AG04450 (cell line): ENCODE measurements around the gene CST6. TPM values are rescaled to one million over a fixed set of nuclear protein-coding genes. Genes with fewer than 3 reads are reported as not detected.

Experiments
- CTCF ChIA-PET: fragments of 300-600, 350-600 bp; formaldehyde crosslinking; extraction: SDS; loops from one replicate; lab custom pipeline; 2022; ENCODE audit warnings: antibody characterized with exemption, inconsistent platforms; lab: Charles Lee
- POLR2A ChIA-PET: fragments of 350-600 bp; formaldehyde crosslinking; extraction: SDS; loops from one replicate; lab custom pipeline; 2021; ENCODE audit warnings: antibody characterized with exemption, inconsistent platforms; lab: Yijun Ruan, JAX
- DNase-seq: peaks from one replicate; pipeline ENCODE4 v3.0.0-alpha.2; 2011; ENCODE audit warnings: low read depth, low spot score
- H3K27ac ChIP-seq: one replicate; pipeline ENCODE4 v1.5.1; 2012; ENCODE audit warnings: low read depth, low read length, control low read depth
- H3K27me3 ChIP-seq: one replicate; pipeline ENCODE4 v1.6.0; 2012; ENCODE audit warnings: low read length; ENCODE audit not compliant: control insufficient read depth, insufficient read depth
- H3K4me3 ChIP-seq: 2 replicates; pipeline ENCODE4 v1.5.1; 2011; ENCODE audit warnings: mild to moderate bottlenecking, low read depth, low read length, control low read depth
- H3K9me3 ChIP-seq: 2 replicates; pipeline ENCODE4 v1.5.1; 2012; ENCODE audit warnings: low read length; ENCODE audit not compliant: control insufficient read depth, insufficient read depth
- polyA plus RNA-seq: library from polyadenylated mRNA; depleted of rRNA; stranded (reverse); fragments of >200 nt; gene quantifications from 2 replicates; pipeline ENCODE4 v1.2.3, GENCODE V29; 2011
- TF ChIP-seq, protein P1 (sequence below): IDR thresholded peaks from 2 replicates; pipeline ENCODE4 v1.5.1; 2011; ENCODE audit warnings: low read depth, low read length, control low read depth, inconsistent platforms

CST6 gene
- polyA plus RNA-seq, 1 experiment, result 0.69 TPM

GRCh38 chr11:66042996-66043906 is 31.4 kb downstream of the CST6 start:
- Histone ChIP-seq H3K4me3 (no peak overlapping the region), H3K27me3 (peaks cover 15% of the 10 kb centered on the region), H3K9me3 (peaks cover 12% of the 10 kb centered on the region), H3K27ac (no peak overlapping the region)
- TF ChIP-seq, protein P1, sequence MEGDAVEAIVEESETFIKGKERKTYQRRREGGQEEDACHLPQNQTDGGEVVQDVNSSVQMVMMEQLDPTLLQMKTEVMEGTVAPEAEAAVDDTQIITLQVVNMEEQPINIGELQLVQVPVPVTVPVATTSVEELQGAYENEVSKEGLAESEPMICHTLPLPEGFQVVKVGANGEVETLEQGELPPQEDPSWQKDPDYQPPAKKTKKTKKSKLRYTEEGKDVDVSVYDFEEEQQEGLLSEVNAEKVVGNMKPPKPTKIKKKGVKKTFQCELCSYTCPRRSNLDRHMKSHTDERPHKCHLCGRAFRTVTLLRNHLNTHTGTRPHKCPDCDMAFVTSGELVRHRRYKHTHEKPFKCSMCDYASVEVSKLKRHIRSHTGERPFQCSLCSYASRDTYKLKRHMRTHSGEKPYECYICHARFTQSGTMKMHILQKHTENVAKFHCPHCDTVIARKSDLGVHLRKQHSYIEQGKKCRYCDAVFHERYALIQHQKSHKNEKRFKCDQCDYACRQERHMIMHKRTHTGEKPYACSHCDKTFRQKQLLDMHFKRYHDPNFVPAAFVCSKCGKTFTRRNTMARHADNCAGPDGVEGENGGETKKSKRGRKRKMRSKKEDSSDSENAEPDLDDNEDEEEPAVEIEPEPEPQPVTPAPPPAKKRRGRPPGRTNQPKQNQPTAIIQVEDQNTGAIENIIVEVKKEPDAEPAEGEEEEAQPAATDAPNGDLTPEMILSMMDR, result no peak
- POLR2A ChIA-PET, result interaction anchor here (0.6 kb wide), 1 partner anchor 41 kb away, joined by 6 read pairs; the partner anchor contains the start of genes BANF1 and EIF1AD
- CTCF ChIA-PET, result interaction anchor here (0.7 to 5.6 kb wide), 6 partner anchors 8 to 26 kb away, joined by 3 to 48 read pairs (median 4); partner anchors contain the start of gene SF3B2
- no peak for DNase-seq

DNA sequence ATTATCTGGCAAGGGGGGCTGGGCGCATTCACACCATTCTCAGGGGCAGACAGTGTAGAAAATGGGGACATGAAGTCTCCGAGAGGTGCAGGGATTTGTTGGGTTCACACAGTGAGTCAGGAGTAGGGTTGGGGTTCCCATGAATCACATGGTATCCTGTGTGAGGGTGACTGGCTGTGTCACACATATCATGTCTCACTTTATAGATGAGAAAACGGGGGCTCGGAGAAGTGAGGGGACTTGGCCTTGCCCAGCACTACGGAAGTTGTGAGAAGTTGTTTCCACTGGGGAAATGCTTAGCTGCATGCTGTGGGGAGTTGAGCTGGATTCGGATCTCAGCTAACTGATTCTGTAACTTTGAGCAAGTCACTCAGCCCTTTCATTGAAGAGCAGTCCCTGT is 32.9 kb downstream of the CST6 start:
- Histone ChIP-seq H3K9me3 (peaks cover 12% of the 10 kb centered on the region), H3K27ac (no peak overlapping the region), H3K27me3 (peaks cover 9% of the 10 kb centered on the region), H3K4me3 (no peak overlapping the region)
- ChIA-PET CTCF (interaction anchor here (0.6 to 5.6 kb wide), 21 partner anchors 8 to 333 kb away, joined by 3 to 48 read pairs (median 4); partner anchors contain the start of genes CATSPER1, FIBP and SF3B2), POLR2A (interaction anchor here (0.6 to 1.0 kb wide), 2 partner anchors 44 to 244 kb away, joined by 3 read pairs; partner anchors contain the start of gene YIF1A)
- no peak for DNase-seq
- TF ChIP-seq, protein P1, result no peak

DNA sequence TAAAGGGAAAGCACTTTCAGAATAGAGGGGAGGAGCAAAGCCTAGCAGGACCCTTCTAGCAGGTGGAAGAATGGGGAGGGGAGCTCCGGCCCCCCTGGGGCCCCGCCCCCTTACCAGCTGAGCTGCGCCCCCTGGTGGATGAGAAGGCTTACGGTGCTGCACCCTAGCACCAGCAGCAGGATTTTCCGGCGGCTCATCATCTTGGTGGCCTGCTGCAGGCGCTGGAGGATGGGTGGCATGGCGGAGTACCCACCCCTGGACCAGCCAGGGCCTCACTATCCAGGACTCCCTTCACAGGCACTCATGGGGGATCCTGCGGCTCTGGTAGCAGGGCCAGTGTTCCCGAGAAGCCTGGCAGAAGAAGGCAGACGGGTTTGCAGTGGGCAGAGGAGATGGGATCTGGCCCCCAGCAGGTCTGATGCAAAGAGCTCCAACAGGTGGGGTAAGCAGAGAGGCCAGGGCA is 33.4 kb downstream of the CST6 start:
- ChIA-PET CTCF (interaction anchor here (0.6 to 5.6 kb wide), 31 partner anchors 10 to 344 kb away, joined by 3 to 48 read pairs (median 3); partner anchors contain the start of genes CATSPER1, CST6 and FIBP), POLR2A (interaction anchor here (0.6 to 1.0 kb wide), 3 partner anchors 16 to 244 kb away, joined by 3 read pairs; partner anchors contain the start of gene YIF1A)
- Histone ChIP-seq H3K27me3 (peaks cover 9% of the 10 kb centered on the region), H3K4me3 (no peak overlapping the region), H3K9me3 (peaks cover 12% of the 10 kb centered on the region), H3K27ac (no peak overlapping the region)
- no peak for DNase-seq
- TF ChIP-seq, protein P1, result peak; percentile 91

DNA sequence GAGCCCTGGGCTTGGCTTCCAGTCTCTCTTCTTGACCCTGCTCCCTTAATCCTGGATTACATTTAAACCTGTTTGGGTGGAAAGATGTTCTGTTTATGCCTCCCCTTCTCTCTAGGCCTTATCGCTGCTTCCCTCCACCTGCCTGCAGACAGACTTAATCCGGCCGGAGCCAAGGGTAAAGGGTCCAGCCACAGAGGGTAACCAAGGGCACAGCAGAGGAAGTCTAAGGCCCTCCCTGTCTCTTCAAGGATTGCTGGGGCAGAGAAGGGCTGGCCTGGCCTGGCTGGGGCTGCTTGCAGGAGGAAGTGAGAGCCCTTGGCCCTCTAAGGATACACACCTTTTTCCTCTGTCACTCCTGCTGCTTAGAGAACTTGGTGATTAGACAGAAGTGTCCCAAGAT is 35.1 kb downstream of the CST6 start:
- Histone ChIP-seq H3K27ac (no peak overlapping the region), H3K27me3 (peaks cover 9% of the 10 kb centered on the region), H3K9me3 (peaks cover 12% of the 10 kb centered on the region), H3K4me3 (no peak overlapping the region)
- TF ChIP-seq, protein P1, result no peak
- no peak for DNase-seq
- CTCF ChIA-PET, result interaction anchor here (0.9 to 5.6 kb wide), 4 partner anchors 12 to 159 kb away, joined by 4 to 48 read pairs (median 10); partner anchors contain the start of gene FIBP
- POLR2A ChIA-PET, result no interaction called here
